Liver (tissue), 9 donors: ENCODE results near the gene LINGO3. TPM values are rescaled to one million over a fixed set of nuclear protein-coding genes. Genes with fewer than 3 reads are reported as not detected.

Source experiments
- DNase-seq: peaks from one replicate; pipeline ENCODE4 v3.0.0-alpha.2; 2017; ENCODE audit warnings: low spot score
- H3K27ac ChIP-seq, 2 donors: one replicate each; pipeline ENCODE4 v1.7.0; 2013; ENCODE audit warnings: inconsistent platforms in 2 of 2, low read length in 2 of 2, control low read depth in 1 of 2, low read depth in 1 of 2, mild to moderate bottlenecking in 1 of 2
- H3K27me3 ChIP-seq, 4 donors: one replicate each; pipeline versions ENCODE4 v1.6.1 to v1.7.0; 2013; ENCODE audit warnings: low read length in 3 of 4, inconsistent platforms in 1 of 4, mild to moderate bottlenecking in 1 of 4, moderate library complexity in 1 of 4; ENCODE audit not compliant: control insufficient read depth in 4 of 4, insufficient read depth in 4 of 4
- H3K36me3 ChIP-seq, 4 donors: one replicate each; pipeline versions ENCODE4 v1.6.1 to v1.7.0; 2013; ENCODE audit warnings: low read length in 3 of 4, mild to moderate bottlenecking in 3 of 4, low read depth in 1 of 4, moderate library complexity in 1 of 4; ENCODE audit not compliant: control insufficient read depth in 4 of 4, insufficient read depth in 3 of 4
- H3K4me1 ChIP-seq, 4 donors: one replicate each; pipeline versions ENCODE4 v1.6.1 to v1.7.0; 2013; ENCODE audit warnings: low read length in 3 of 4, mild to moderate bottlenecking in 3 of 4, moderate library complexity in 1 of 4; ENCODE audit not compliant: control insufficient read depth in 4 of 4, insufficient read depth in 4 of 4
- H3K4me3 ChIP-seq, 3 donors: one replicate each; pipeline versions ENCODE4 v1.6.1 to v1.7.0; 2013; ENCODE audit warnings: low read length in 3 of 3, control low read depth in 1 of 3, low read depth in 1 of 3, mild to moderate bottlenecking in 1 of 3
- H3K9ac ChIP-seq, 2 donors: one replicate each; pipeline ENCODE4 v1.7.0; 2013; ENCODE audit warnings: low read length in 2 of 2, mild to moderate bottlenecking in 2 of 2, moderate library complexity in 2 of 2, control low read depth in 1 of 2, low read depth in 1 of 2
- H3K9me3 ChIP-seq, 4 donors: one replicate each; pipeline versions ENCODE4 v1.6.1 to v1.7.0; 2013; ENCODE audit warnings: low read length in 3 of 4; ENCODE audit not compliant: control insufficient read depth in 4 of 4
- ATF3 ChIP-seq: IDR thresholded peaks from 2 replicates; pipeline ENCODE4 v1.6.1; 2016; ENCODE audit warnings: antibody characterized with exemption
- CTCF ChIP-seq: fragments of 150-350 bp; IDR thresholded peaks from 2 replicates; pipeline ENCODE4 v1.5.1; 2017; ENCODE audit warnings: improper control_type of control experiment, low read depth, low read length; ENCODE audit not compliant: missing input control
- EGR1 ChIP-seq, 2 donors: IDR thresholded peaks; 2 replicates each; pipeline ENCODE4 v1.6.1; 2016 to 2018; ENCODE audit warnings: antibody characterized with exemption in 2 of 2, low read depth in 2 of 2
- FOXA2 ChIP-seq: IDR thresholded peaks from 2 replicates; pipeline ENCODE4 v1.6.1; 2016; ENCODE audit warnings: antibody characterized with exemption
- GABPA ChIP-seq, 2 donors: IDR thresholded peaks in 1 of 2; conservative IDR thresholded peaks in 1 of 2; 2 replicates each; pipeline ENCODE4 v1.6.1; 2016; ENCODE audit warnings: antibody characterized with exemption in 2 of 2, mild to moderate bottlenecking in 1 of 2, moderate library complexity in 1 of 2
- HNF4A ChIP-seq, 2 donors: conservative IDR thresholded peaks; 2 replicates each; pipeline ENCODE4 v1.6.1; 2016; ENCODE audit warnings: antibody characterized with exemption in 2 of 2, mild to moderate bottlenecking in 2 of 2
- HNF4G ChIP-seq: IDR thresholded peaks from 2 replicates; pipeline ENCODE4 v1.6.1; 2016; ENCODE audit warnings: antibody characterized with exemption
- JUND ChIP-seq, 2 donors: IDR thresholded peaks; 2 replicates each; pipeline ENCODE4 v1.6.1; 2016; ENCODE audit warnings: antibody characterized with exemption in 2 of 2
- MAX ChIP-seq: IDR thresholded peaks from 2 replicates; pipeline ENCODE4 v1.6.1; 2016; ENCODE audit warnings: antibody characterized with exemption
- NR2F2 ChIP-seq: IDR thresholded peaks from 2 replicates; pipeline ENCODE4 v1.6.1; 2016; ENCODE audit warnings: antibody characterized with exemption
- RAD21 ChIP-seq, 2 donors: IDR thresholded peaks; 2 replicates each; pipeline ENCODE4 v1.6.1; 2016; ENCODE audit warnings: antibody characterized with exemption in 2 of 2, mild to moderate bottlenecking in 2 of 2
- RXRA ChIP-seq, 2 donors: IDR thresholded peaks; 2 replicates each; pipeline ENCODE4 v1.6.1; 2017 to 2018; ENCODE audit warnings: antibody characterized with exemption in 2 of 2, mild to moderate bottlenecking in 1 of 2
- SP1 ChIP-seq: IDR thresholded peaks from 2 replicates; pipeline ENCODE4 v1.6.1; 2018; ENCODE audit warnings: antibody characterized with exemption, mild to moderate bottlenecking
- TAF1 ChIP-seq: conservative IDR thresholded peaks from 2 replicates; pipeline ENCODE4 v1.6.1; 2016; ENCODE audit warnings: antibody characterized with exemption, mild to moderate bottlenecking
- YY1 ChIP-seq: IDR thresholded peaks from 2 replicates; pipeline ENCODE4 v1.6.1; 2016; ENCODE audit warnings: antibody characterized with exemption, mild to moderate bottlenecking
- WGBS: extraction: QIAGEN DNeasy Blood & Tissue Kit; methylation state at CpG from one replicate; pipeline ENCODE4 v1.1.7; 2013; 5-methylcytosine and 5-hydroxymethylcytosine counted together
- polyA plus RNA-seq, 2 donors: library from polyadenylated mRNA; stranded (reverse) in 1 of 2; unstranded in 1 of 2; fragments of 200-250 nt in 1 of 2; fragments of >200 nt in 1 of 2; fragmentation: Nextera tagmentation in 1 of 2; extraction: Ambion mirVana in 1 of 2; gene quantifications; one replicate each; pipeline versions ENCODE4 v1.2.1 to v1.2.3, GENCODE V29; 2013 to 2015
- total RNA-seq, 2 donors: library from RNA; depleted of rRNA; stranded (reverse); fragments of >200 nt; gene quantifications; one replicate each; pipeline ENCODE4 v1.2.3, GENCODE V29; 2014
- TF ChIP-seq, protein P1 (sequence below): IDR thresholded peaks from 2 replicates; pipeline ENCODE4 v1.6.1; 2016; ENCODE audit warnings: antibody characterized with exemption, mild to moderate bottlenecking
- TF ChIP-seq, protein P2 (sequence below): IDR thresholded peaks from 2 replicates; pipeline ENCODE4 v1.6.1; 2016; ENCODE audit warnings: antibody characterized with exemption
- donor health status: healthy.
- donor health status: healthy.
- donor health status: healthy.
- donor health status: healthy.
- donor health status: healthy.

LINGO3 gene
- total and polyA plus RNA-seq, 4 donors = 0.02 to 0.08 (median 0.07) TPM

DNA sequence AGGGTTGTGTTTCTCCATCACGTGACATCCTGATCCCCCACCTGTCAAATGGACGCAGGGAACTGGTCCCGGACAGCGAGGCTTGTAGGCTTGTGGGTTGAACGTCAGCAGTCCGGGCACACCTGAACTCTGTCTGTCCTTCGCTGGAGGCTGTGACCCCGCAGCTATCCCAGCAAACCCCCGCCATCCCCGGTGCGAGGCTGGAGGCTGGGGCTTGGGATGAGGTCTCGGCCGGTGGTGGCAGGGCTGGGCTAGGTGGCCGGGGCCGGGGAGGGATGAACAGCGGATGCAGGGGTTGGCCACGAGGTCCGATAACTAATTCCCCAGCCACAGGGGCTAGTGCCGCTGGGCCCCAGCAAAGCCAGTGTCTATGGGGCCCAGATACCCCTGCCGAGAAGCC is 11.6 kb upstream of the LINGO3 start:
- WGBS = 94% methylated on average over 20 of the region's 20 CpGs
- no peak for DNase-seq
- H3K9me3 ChIP-seq = no peaks in the 10 kb centered on the region
- TF ChIP-seq HNF4G = no peak
- TF ChIP-seq, protein P1, sequence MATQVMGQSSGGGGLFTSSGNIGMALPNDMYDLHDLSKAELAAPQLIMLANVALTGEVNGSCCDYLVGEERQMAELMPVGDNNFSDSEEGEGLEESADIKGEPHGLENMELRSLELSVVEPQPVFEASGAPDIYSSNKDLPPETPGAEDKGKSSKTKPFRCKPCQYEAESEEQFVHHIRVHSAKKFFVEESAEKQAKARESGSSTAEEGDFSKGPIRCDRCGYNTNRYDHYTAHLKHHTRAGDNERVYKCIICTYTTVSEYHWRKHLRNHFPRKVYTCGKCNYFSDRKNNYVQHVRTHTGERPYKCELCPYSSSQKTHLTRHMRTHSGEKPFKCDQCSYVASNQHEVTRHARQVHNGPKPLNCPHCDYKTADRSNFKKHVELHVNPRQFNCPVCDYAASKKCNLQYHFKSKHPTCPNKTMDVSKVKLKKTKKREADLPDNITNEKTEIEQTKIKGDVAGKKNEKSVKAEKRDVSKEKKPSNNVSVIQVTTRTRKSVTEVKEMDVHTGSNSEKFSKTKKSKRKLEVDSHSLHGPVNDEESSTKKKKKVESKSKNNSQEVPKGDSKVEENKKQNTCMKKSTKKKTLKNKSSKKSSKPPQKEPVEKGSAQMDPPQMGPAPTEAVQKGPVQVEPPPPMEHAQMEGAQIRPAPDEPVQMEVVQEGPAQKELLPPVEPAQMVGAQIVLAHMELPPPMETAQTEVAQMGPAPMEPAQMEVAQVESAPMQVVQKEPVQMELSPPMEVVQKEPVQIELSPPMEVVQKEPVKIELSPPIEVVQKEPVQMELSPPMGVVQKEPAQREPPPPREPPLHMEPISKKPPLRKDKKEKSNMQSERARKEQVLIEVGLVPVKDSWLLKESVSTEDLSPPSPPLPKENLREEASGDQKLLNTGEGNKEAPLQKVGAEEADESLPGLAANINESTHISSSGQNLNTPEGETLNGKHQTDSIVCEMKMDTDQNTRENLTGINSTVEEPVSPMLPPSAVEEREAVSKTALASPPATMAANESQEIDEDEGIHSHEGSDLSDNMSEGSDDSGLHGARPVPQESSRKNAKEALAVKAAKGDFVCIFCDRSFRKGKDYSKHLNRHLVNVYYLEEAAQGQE = no peak
- no peak for TF ChIP-seq EGR1 (IDR thresholded peaks at IDR 0.05; ENCODE audit: low read depth in 2 of 2)
- TF ChIP-seq ATF3 = no peak
- no peak for TF ChIP-seq MAX
- no peak for TF ChIP-seq YY1
- TF ChIP-seq CTCF = no peak
- no peak for TF ChIP-seq FOXA2
- no peak for TF ChIP-seq JUND (IDR thresholded peaks at IDR 0.05)
- no peak for TF ChIP-seq TAF1
- TF ChIP-seq, protein P2, sequence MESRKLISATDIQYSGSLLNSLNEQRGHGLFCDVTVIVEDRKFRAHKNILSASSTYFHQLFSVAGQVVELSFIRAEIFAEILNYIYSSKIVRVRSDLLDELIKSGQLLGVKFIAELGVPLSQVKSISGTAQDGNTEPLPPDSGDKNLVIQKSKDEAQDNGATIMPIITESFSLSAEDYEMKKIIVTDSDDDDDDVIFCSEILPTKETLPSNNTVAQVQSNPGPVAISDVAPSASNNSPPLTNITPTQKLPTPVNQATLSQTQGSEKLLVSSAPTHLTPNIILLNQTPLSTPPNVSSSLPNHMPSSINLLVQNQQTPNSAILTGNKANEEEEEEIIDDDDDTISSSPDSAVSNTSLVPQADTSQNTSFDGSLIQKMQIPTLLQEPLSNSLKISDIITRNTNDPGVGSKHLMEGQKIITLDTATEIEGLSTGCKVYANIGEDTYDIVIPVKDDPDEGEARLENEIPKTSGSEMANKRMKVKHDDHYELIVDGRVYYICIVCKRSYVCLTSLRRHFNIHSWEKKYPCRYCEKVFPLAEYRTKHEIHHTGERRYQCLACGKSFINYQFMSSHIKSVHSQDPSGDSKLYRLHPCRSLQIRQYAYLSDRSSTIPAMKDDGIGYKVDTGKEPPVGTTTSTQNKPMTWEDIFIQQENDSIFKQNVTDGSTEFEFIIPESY = no peak
- TF ChIP-seq GABPA (IDR thresholded peaks at IDR 0.05 in 1 of 2, conservative IDR thresholded peaks at IDR 0.05 in 1 of 2) = no peak
- TF ChIP-seq SP1 = no peak
- TF ChIP-seq RAD21 (IDR thresholded peaks at IDR 0.05) = no peak
- no peak for TF ChIP-seq NR2F2
- TF ChIP-seq RXRA (IDR thresholded peaks at IDR 0.05) = no peak
- TF ChIP-seq HNF4A (conservative IDR thresholded peaks at IDR 0.05) = no peak
- no peak overlapping the region for H3K27ac ChIP-seq
- no peak overlapping the region for H3K4me3 ChIP-seq
- peaks cover 0 to 6% (median 2%) of the 10 kb centered on the region in 4 donors for H3K4me1 ChIP-seq
- H3K9ac ChIP-seq = no peak overlapping the region
- peaks cover 0 to 18% (median 3%) of the 10 kb centered on the region in 4 donors for H3K36me3 ChIP-seq
- H3K27me3 ChIP-seq = no peaks in the 10 kb centered on the region
